Keratinocyte (primary cell): Measurements from ENCODE around the gene DHRS12. TPM values are rescaled to one million over a fixed set of nuclear protein-coding genes. Genes with fewer than 3 reads are reported as not detected.

Experiments used
- DNase-seq: peaks from one replicate; pipeline ENCODE4 v3.0.0-alpha.2; 2011; ENCODE audit warnings: low read depth, missing footprints, low spot score
- FAIRE-seq: peaks from 2 replicates; lab custom pipeline; 2011; peaks lifted over from hg19 to GRCh38; lab: Jason Lieb, UNC
- H2AFZ ChIP-seq: 2 replicates; pipeline ENCODE4 v1.6.0; 2012; ENCODE audit warnings: low read length, control low read depth, inconsistent platforms; ENCODE audit not compliant: control insufficient read depth
- H3K27ac ChIP-seq: 2 replicates; pipeline ENCODE4 v1.5.1; 2011; ENCODE audit warnings: low read length; ENCODE audit not compliant: control insufficient read depth, insufficient read depth
- H3K27me3 ChIP-seq: 3 replicates; pipeline ENCODE4 v1.6.0; 2011; ENCODE audit warnings: low read length; ENCODE audit not compliant: control insufficient read depth, insufficient read depth; ENCODE audit errors: extremely low read depth
- H3K36me3 ChIP-seq, 2 experiments: 2 replicates in 1 of 2; 3 replicates in 1 of 2; pipeline ENCODE4 v1.5.1; 2011; ENCODE audit warnings: low read length in 2 of 2, mild to moderate bottlenecking in 1 of 2; ENCODE audit not compliant: control insufficient read depth in 2 of 2, insufficient read depth in 2 of 2; ENCODE audit errors: extremely low read depth in 1 of 2
- H3K4me1 ChIP-seq: 3 replicates; pipeline ENCODE4 v1.5.1; 2011; ENCODE audit warnings: low read length; ENCODE audit not compliant: control insufficient read depth, insufficient read depth; ENCODE audit errors: extremely low read depth
- H3K4me2 ChIP-seq: 3 replicates; pipeline ENCODE4 v1.6.0; 2011; ENCODE audit warnings: low read depth, low read length; ENCODE audit not compliant: control insufficient read depth, insufficient read depth; ENCODE audit errors: extremely low read depth
- H3K4me3 ChIP-seq, 3 experiments: fragments of 200-600 bp in 1 of 3; sonication (generic) in 1 of 3; 2 replicates in 2 of 3; 3 replicates in 1 of 3; pipeline ENCODE4 v1.5.1; 2011 to 2016; ENCODE audit warnings: low read length in 3 of 3, mild to moderate bottlenecking in 3 of 3, control low read depth in 2 of 3, inconsistent platforms in 1 of 3, low read depth in 1 of 3, mixed read lengths in 1 of 3, mixed run types in 1 of 3, moderate library complexity in 1 of 3; ENCODE audit not compliant: control insufficient read depth in 2 of 3, insufficient read depth in 2 of 3; ENCODE audit errors: extremely low read depth in 1 of 3
- H3K79me2 ChIP-seq: 2 replicates; pipeline ENCODE4 v1.6.0; 2012; ENCODE audit warnings: low read length; ENCODE audit not compliant: control insufficient read depth, insufficient read depth
- H3K9ac ChIP-seq: 3 replicates; pipeline ENCODE4 v1.6.0; 2011; ENCODE audit warnings: low read length; ENCODE audit not compliant: control insufficient read depth, insufficient read depth; ENCODE audit errors: extremely low read depth
- H3K9me1 ChIP-seq: 3 replicates; pipeline ENCODE4 v1.6.0; 2011; ENCODE audit warnings: low read length; ENCODE audit not compliant: control insufficient read depth, insufficient read depth; ENCODE audit errors: extremely low read depth
- H3K9me3 ChIP-seq: 2 replicates; pipeline ENCODE4 v1.5.1; 2012; ENCODE audit warnings: low read depth, low read length; ENCODE audit not compliant: control insufficient read depth
- H4K20me1 ChIP-seq: 3 replicates; pipeline ENCODE4 v1.6.0; 2011; ENCODE audit warnings: low read length; ENCODE audit not compliant: control insufficient read depth, insufficient read depth; ENCODE audit errors: extremely low read depth
- CTCF ChIP-seq, 3 experiments: IDR thresholded peaks in 1 of 3; conservative IDR thresholded peaks in 1 of 3; optimal IDR thresholded peaks in 1 of 3; 2 replicates in 2 of 3; 3 replicates in 1 of 3; pipeline versions ENCODE3 to v1.5.1; 2011; ENCODE audit warnings: low read length in 3 of 3, mild to moderate bottlenecking in 3 of 3, moderate library complexity in 2 of 3, control low read depth in 1 of 3, inconsistent platforms in 1 of 3; ENCODE audit not compliant: insufficient read depth in 2 of 3; ENCODE audit errors: extremely low read depth in 1 of 3
- EZH2 ChIP-seq: IDR thresholded peaks from one replicate; pipeline ENCODE4 v1.6.1; 2012; ENCODE audit warnings: inconsistent platforms, mild to moderate bottlenecking, low read length, moderate library complexity
- dilution Hi-C: fragments of 300-500 bp; cut with MboI; formaldehyde crosslinking; loops from one replicate; pipeline ENCODE4 v1.7.0; 2020; ENCODE audit warnings: low sequenced_read_pairs; ENCODE audit not compliant: extremely low pct_ligation_motif_present
- polyA plus RNA-seq, 5 experiments: library from polyadenylated mRNA; depleted of rRNA in 3 of 5; stranded (reverse) in 3 of 5; stranded (forward) in 1 of 5; unstranded in 1 of 5; fragments of >200 nt; gene quantifications; 1 replicate in 1 of 5; 2 replicates in 3 of 5; 3 replicates in 1 of 5; pipeline versions ENCODE4 v1.2.1 to v1.2.3, GENCODE V29; 2011 to 2012; ENCODE audit warnings: missing spikeins in 2 of 5, low read depth in 1 of 5, low replicate concordance in 1 of 5

The DHRS12 gene
- polyA plus RNA-seq, 1 donor (not counting 4 experiments of a cell fraction or from before 2014, with no cell fraction given) = 6.1 TPM

GRCh38 chr13:51745243-51745642 lies 58.7 kb downstream of the DHRS12 start:
- dilution Hi-C loops = no loop called here
- FAIRE-seq = no peak

GRCh38 chr13:51742611-51743010 lies 61.4 kb downstream of the DHRS12 start:
- Histone ChIP-seq H3K4me3 (no peak overlapping the region), H3K27ac (no peak overlapping the region), H3K4me1 (no peaks in the 10 kb centered on the region), H3K9me1 (no peaks in the 10 kb centered on the region), H2AFZ (no peak overlapping the region), H3K27me3 (no peaks in the 10 kb centered on the region), H4K20me1 (no peaks in the 10 kb centered on the region), H3K36me3 (peaks cover 21 to 34% of the 10 kb centered on the region in 2 experiments), H3K79me2 (peaks cover 3% of the 10 kb centered on the region), H3K9ac (no peak overlapping the region), H3K9me3 (no peaks in the 10 kb centered on the region), H3K4me2 (no peak overlapping the region)
- TF ChIP-seq EZH2 (no peak), CTCF (optimal IDR thresholded peaks at IDR 0.05 in 1 of 3, IDR thresholded peaks at IDR 0.05 in 1 of 3, conservative IDR thresholded peaks at IDR 0.05 in 1 of 3; ENCODE audit: extremely low read depth in 1 of 3, insufficient read depth in 2 of 3, low read length in 3 of 3) (no peak)
- dilution Hi-C loops = no loop called here
- FAIRE-seq = no peak
- DNase-seq = no peak

More at GRCh38 chr13:51745243-51745642, 58.7 kb downstream of the DHRS12 start:
- no peaks in the 10 kb centered on the region for H3K27me3 ChIP-seq
- no peaks in the 10 kb centered on the region for H3K9me1 ChIP-seq
- H3K27ac ChIP-seq = no peak overlapping the region
- H3K4me2 ChIP-seq = no peak overlapping the region
- no peak overlapping the region for H3K4me3 ChIP-seq
- H4K20me1 ChIP-seq = no peaks in the 10 kb centered on the region
- peaks cover 24 to 28% of the 10 kb centered on the region in 2 experiments for H3K36me3 ChIP-seq
- H3K79me2 ChIP-seq = peaks cover 2% of the 10 kb centered on the region
- no peak overlapping the region for H3K9ac ChIP-seq
- no peaks in the 10 kb centered on the region for H3K4me1 ChIP-seq
- TF ChIP-seq CTCF (optimal IDR thresholded peaks at IDR 0.05 in 1 of 3, IDR thresholded peaks at IDR 0.05 in 1 of 3, conservative IDR thresholded peaks at IDR 0.05 in 1 of 3; ENCODE audit: extremely low read depth in 1 of 3, insufficient read depth in 2 of 3, low read length in 3 of 3) (no peak), EZH2 (no peak)
- H2AFZ ChIP-seq = no peak overlapping the region
- DNase-seq = no peak
- H3K9me3 ChIP-seq = peaks cover 5% of the 10 kb centered on the region
